K562 (cell line): ENCODE data around the gene PARP15. TPM values are rescaled to one million over a fixed set of nuclear protein-coding genes. Genes with fewer than 3 reads are reported as not detected.
A peak's percentile ranks its signal among the peaks of the same experiment; 100 is the strongest.

Experiments used
- ATAC-seq: fragments of 200-7000 bp; cut with Tn5 transposase; 3 replicates; pipeline ENCODE4 v1.9.1; 2020; ENCODE audit warnings: moderate library complexity
- BruUV-seq: library from RNA; stranded (reverse); fragments of 400-500 nt; replicated peaks from 2 replicates; lab custom pipeline; 2021; lab: Mats Ljungman, UMichigan
- CTCF ChIA-PET: fragments of 300-600 bp; formaldehyde crosslinking; extraction: SDS; loops from one replicate; lab custom pipeline; 2021; ENCODE audit warnings: low intra/inter-chr PET ratio; lab: Yijun Ruan, JAX
- POLR2A ChIA-PET: fragments of 300-600, 350-650 bp; sonication (Branson Sonifier 250); formaldehyde crosslinking; extraction: SDS; loops from one replicate; lab custom pipeline; 2021; ENCODE audit warnings: antibody characterized with exemption, inconsistent platforms; lab: Yijun Ruan, JAX
- DNase-seq, 4 experiments: peaks; one replicate each; pipeline versions ENCODE4 v3.0.0 to v3.0.0-alpha.2; 2011 to 2018; ENCODE audit warnings: low spot score in 3 of 4, mixed read lengths in 3 of 4; ENCODE audit errors: extremely low read depth in 1 of 4
- FAIRE-seq: peaks from 2 replicates; lab custom pipeline; 2011; peaks lifted over from hg19 to GRCh38; lab: Jason Lieb, UNC
- H2AFZ ChIP-seq: 2 replicates; pipeline ENCODE4 v1.6.0; 2011; ENCODE audit warnings: low read depth, low read length, control low read depth, inconsistent platforms
- H3K27ac ChIP-seq: fragments of 200-600 bp; 3 replicates; pipeline ENCODE4 v1.8.0; 2011; ENCODE audit warnings: low read depth, mild to moderate bottlenecking, control low read depth, inconsistent platforms, low read length, moderate library complexity, mixed read lengths; ENCODE audit errors: extremely low read depth
- H3K27me3 ChIP-seq, 2 experiments: fragments of 300-600 bp in 1 of 2; 2 replicates in 1 of 2; 3 replicates in 1 of 2; pipeline versions ENCODE4 v1.6.0 to v1.8.0; 2011; ENCODE audit warnings: inconsistent platforms in 2 of 2, low read length in 2 of 2, mild to moderate bottlenecking in 1 of 2, mixed read lengths in 1 of 2, moderate library complexity in 1 of 2; ENCODE audit not compliant: control insufficient read depth in 2 of 2, insufficient read depth in 2 of 2
- H3K36me3 ChIP-seq: fragments of 300-600 bp; 3 replicates; pipeline ENCODE4 v1.8.0; 2011; ENCODE audit warnings: mild to moderate bottlenecking, low read length, inconsistent platforms; ENCODE audit not compliant: control insufficient read depth, insufficient read depth
- H3K4me1 ChIP-seq, 2 experiments: fragments of 200-600 bp in 1 of 2; replicated peaks in 1 of 2; 2 replicates in 1 of 2; 3 replicates in 1 of 2; pipeline versions ENCODE4 v1.5.1 to v1.8.0; 2011; ENCODE audit warnings: inconsistent platforms in 2 of 2, low read length in 2 of 2, mild to moderate bottlenecking in 1 of 2, mixed read lengths in 1 of 2, moderate library complexity in 1 of 2; ENCODE audit not compliant: control insufficient read depth in 2 of 2, insufficient read depth in 2 of 2
- H3K4me2 ChIP-seq: 2 replicates; pipeline ENCODE4 v1.6.1; 2011; ENCODE audit warnings: low read length, control low read depth, inconsistent platforms, mixed read lengths; ENCODE audit not compliant: insufficient read depth
- H3K4me3 ChIP-seq: fragments of 200-600 bp; sonication (generic), shearing (Covaris generic); 2 replicates; pipeline ENCODE4 v1.5.1; 2016; ENCODE audit warnings: control low read depth, inconsistent platforms
- H3K79me2 ChIP-seq: fragments of 200-600 bp; 3 replicates; pipeline ENCODE4 v1.8.0; 2011; ENCODE audit warnings: low read length, inconsistent platforms; ENCODE audit not compliant: control insufficient read depth, insufficient read depth
- H3K9ac ChIP-seq, 2 experiments: 2 replicates each; pipeline versions ENCODE4 v1.6.0 to v1.6.1; 2011; ENCODE audit warnings: low read depth in 2 of 2, low read length in 2 of 2, control low read depth in 1 of 2, inconsistent platforms in 1 of 2, mild to moderate bottlenecking in 1 of 2, mixed read lengths in 1 of 2; ENCODE audit not compliant: insufficient read depth in 1 of 2
- H3K9me1 ChIP-seq: one replicate; pipeline ENCODE4 v1.6.0; 2011; ENCODE audit warnings: inconsistent platforms, mild to moderate bottlenecking, low read length, moderate library complexity; ENCODE audit not compliant: control insufficient read depth, insufficient read depth
- H3K9me3 ChIP-seq: replicated peaks from 2 replicates; pipeline ENCODE4 v1.5.1; 2011; ENCODE audit warnings: low read depth, low read length, inconsistent platforms; ENCODE audit not compliant: control insufficient read depth, insufficient read depth
- H4K20me1 ChIP-seq: replicated peaks from 2 replicates; pipeline ENCODE4 v1.6.1; 2011; ENCODE audit warnings: low read length, inconsistent platforms, mixed read lengths; ENCODE audit not compliant: control insufficient read depth, insufficient read depth
- COPS2 ChIP-seq: fragments of 450-650 bp; conservative IDR thresholded peaks from 2 replicates; pipeline ENCODE4 v1.6.1; 2016; ENCODE audit warnings: mild to moderate bottlenecking, moderate library complexity
- CTCF ChIP-seq, 3 experiments: IDR thresholded peaks in 2 of 3; conservative IDR thresholded peaks in 1 of 3; 2 replicates each; pipeline ENCODE4 v1.5.1; 2011 to 2012; ENCODE audit warnings: low read length in 3 of 3, mild to moderate bottlenecking in 3 of 3, control low read depth in 2 of 3, improper control_type of control experiment in 1 of 3, inconsistent platforms in 1 of 3, low read depth in 1 of 3, mixed read lengths in 1 of 3, moderate library complexity in 1 of 3; ENCODE audit not compliant: insufficient read depth in 2 of 3
- GATA2 ChIP-seq: sonication (generic); formaldehyde crosslinking; IDR thresholded peaks from 2 replicates; pipeline ENCODE4 v1.4.0; 2020; ENCODE audit warnings: mild to moderate bottlenecking, missing genetic modification reagents
- GTF2F1 ChIP-seq: IDR thresholded peaks from 2 replicates; pipeline ENCODE4 v1.6.1; 2011; ENCODE audit warnings: low read depth, low read length, improper control_type of control experiment
- NR2C2 ChIP-seq, 2 experiments: fragments of 200-800 bp in 1 of 2; sonication (Bioruptor generic) in 1 of 2; sonication (generic) in 1 of 2; formaldehyde crosslinking in 1 of 2; IDR thresholded peaks; 2 replicates each; pipeline versions ENCODE4 v1.6.1 to v1.8.0; 2016 to 2022; ENCODE audit warnings: mild to moderate bottlenecking in 1 of 2, missing compliant biosample characterization in 1 of 2, missing genetic modification characterization in 1 of 2, missing genetic modification reagents in 1 of 2
- RBM39 ChIP-seq: fragments of 200-400 bp; formaldehyde crosslinking; optimal IDR thresholded peaks from 2 replicates; pipeline ENCODE3; 2018; ENCODE audit warnings: low read depth, low read length
- SAFB2 ChIP-seq: fragments of 200-400 bp; formaldehyde crosslinking; IDR thresholded peaks from 2 replicates; pipeline ENCODE4 v1.6.1; 2018; ENCODE audit warnings: borderline replicate concordance, low read length, low read depth, moderate library complexity; ENCODE audit not compliant: severe bottlenecking
- ZNF212 ChIP-seq: fragments of 450-650 bp; formaldehyde crosslinking; IDR thresholded peaks from 2 replicates; pipeline ENCODE4 v1.4.0; 2020; ENCODE audit warnings: mild to moderate bottlenecking
- ZNF589 ChIP-seq: fragments of 200-800 bp; sonication (Bioruptor generic); IDR thresholded peaks from 2 replicates; pipeline ENCODE4 v1.6.1; 2016; ENCODE audit warnings: low read depth, missing genetic modification characterization, missing compliant biosample characterization
- WGBS: fragments of 100-300 bp; shearing (Covaris generic); methylation state at CpG from one replicate; pipeline ENCODE4 v1.1.6; 2016; ENCODE audit warnings: low coverage, mixed read lengths; ENCODE audit not compliant: insufficient coverage; ENCODE audit errors: missing lambda C conversion rate; 5-methylcytosine and 5-hydroxymethylcytosine counted together
- in situ Hi-C: fragments of 300-500 bp; cut with MboI; formaldehyde crosslinking; loops from 4 replicates; pipeline ENCODE4 v1.15.0; 2018; ENCODE audit warnings: inconsistent platforms, mixed read lengths
- intact Hi-C: fragments of 100-400 bp; cut with micrococcal nuclease; formaldehyde crosslinking; loops from 2 replicates; pipeline ENCODE4 v1.14.2; 2022
- polyA plus RNA-seq, 8 experiments: library from polyadenylated mRNA; depleted of rRNA in 4 of 8; stranded (reverse) in 5 of 8; unstranded in 3 of 8; fragments of >200 nt; fragmentation: Nextera tagmentation in 2 of 8; fragmentation: Illumina TruSeq in 1 of 8; extraction: Ambion mirVana in 2 of 8; extraction: Trizol in 1 of 8; gene quantifications; 2 replicates each; pipeline versions ENCODE4 v1.2.1 to v1.2.3, GENCODE V29; 2011 to 2014; ENCODE audit warnings: inconsistent platforms in 1 of 8, missing spikeins in 1 of 8
- total RNA-seq, 7 experiments: library from RNA; depleted of rRNA in 6 of 7; stranded (reverse); fragments of >200 nt in 6 of 7; fragmentation: Illumina TruSeq in 2 of 7; extraction: Trizol in 2 of 7; gene quantifications; 2 replicates each; pipeline versions ENCODE4 v1.2.1 to v1.2.3, GENCODE V29; 2011 to 2021; ENCODE audit warnings: low replicate concordance in 1 of 7

Gene PARP15
- total and polyA plus RNA-seq, 9 of the 15 experiments (the other 6 are each of a cell fraction or from before 2014, with no cell fraction given), result 0.05 to 0.40 (median 0.13) TPM

- H3K4me2 ChIP-seq, result no peak overlapping the region
- H3K79me2 ChIP-seq, result no peaks in the 10 kb centered on the region
- FAIRE-seq (no peak), ATAC-seq (no peak), DNase-seq (no peak)
- no peaks in the 10 kb centered on the region for H4K20me1 ChIP-seq
- WGBS, result 6% methylated on average over 3 of the region's 3 CpGs
- H2AFZ ChIP-seq, result no peak overlapping the region
- H3K27me3 ChIP-seq, result peaks cover 6 to 13% of the 10 kb centered on the region in 2 experiments; a peak in 2 of 5 replicates
- H3K9me3 ChIP-seq, result no peaks in the 10 kb centered on the region; the same call in 1 of the 2 replicates
- CTCF ChIA-PET, result no interaction called here
- no peak overlapping the region for H3K9ac ChIP-seq
- TF ChIP-seq RBM39 (no peak), GTF2F1 (no peak), COPS2 (no peak), ZNF212 (no peak), ZNF589 (CRISPR knock-in tag) (no peak)
- no peaks in the 10 kb centered on the region for H3K9me1 ChIP-seq
- intact Hi-C loops, result no loop called here
- in situ Hi-C loops, result no loop called here
- POLR2A ChIA-PET, result no interaction called here
- no peaks in the 10 kb centered on the region for H3K36me3 ChIP-seq
- no peaks in the 10 kb centered on the region for H3K4me1 ChIP-seq
- H3K27ac ChIP-seq, result no peak overlapping the region
- H3K4me3 ChIP-seq, result no peak overlapping the region
- BruUV-seq, result no TSS peak
Measured at GRCh38 chr3:122615303-122615702, 37.9 kb downstream of the PARP15 start.

GRCh38 chr3:122618614-122619013 lies 41.2 kb downstream of the PARP15 start:
- Histone ChIP-seq H3K4me3 (no peak overlapping the region), H3K4me2 (no peak overlapping the region), H3K9me3 (no peaks in the 10 kb centered on the region), H4K20me1 (no peaks in the 10 kb centered on the region), H3K79me2 (no peaks in the 10 kb centered on the region), H3K9ac (no peak overlapping the region), H3K27me3 (peaks cover 6 to 21% of the 10 kb centered on the region in 2 experiments; a peak in 3 of 5 replicates), H3K36me3 (no peaks in the 10 kb centered on the region), H3K27ac (no peak overlapping the region), H3K9me1 (no peaks in the 10 kb centered on the region), H3K4me1 (no peaks in the 10 kb centered on the region), H2AFZ (no peak overlapping the region)
- intact Hi-C loops, result no loop called here
- ATAC-seq (peak; percentile 51; the same call in 1 of the 3 replicates), DNase-seq (peak in 1 of 4 experiments; percentile 5), FAIRE-seq (no peak)
- BruUV-seq, result no TSS peak
- ChIA-PET CTCF (no interaction called here), POLR2A (no interaction called here)
- in situ Hi-C loops, result no loop called here
- WGBS, result 4% methylated on average over 3 of the region's 3 CpGs
- TF ChIP-seq GATA2 (CRISPR knock-in tag) (no peak), CTCF (IDR thresholded peaks at IDR 0.05 in 2 of 3, conservative IDR thresholded peaks at IDR 0.05 in 1 of 3; ENCODE audit: insufficient read depth in 2 of 3, low read depth in 1 of 3, low read length in 3 of 3) (peak in 2 of 3 experiments; percentile 17 to 18; a peak in 1 of 6 replicates), NR2C2 (CRISPR knock-in tag; IDR thresholded peaks at IDR 0.05) (no peak), NR2C2 (tag; IDR thresholded peaks at IDR 0.05) (no peak), SAFB2 (no peak)
